ENCODE measurements around the gene SPSB1.

Gene SPSB1

GRCh38 chr1:9292361-9293240 lies at the start of gene SPSB1:
Gene SPSB1, plus strand, starts transcription at chr1:9292894. Its CDS starts 62,998 bp downstream, at chr1:9355892.
- peak; percentile 75 for DNase-seq

GRCh38 chr1:9243066-9243739 lies 49.5 kb upstream of the SPSB1 start:
- DNase-seq: peak; percentile 12

GRCh38 chr1:9244501-9245229 lies 48.0 kb upstream of the SPSB1 start:
- no peak for DNase-seq

- DNase-seq: no peak
Measured at GRCh38 chr1:9245230-9245619, 47.5 kb upstream of the SPSB1 start.

GRCh38 chr1:9245661-9246060 lies 47.0 kb upstream of the SPSB1 start:
- no peak for DNase-seq

- DNase-seq: no peak
Measured at GRCh38 chr1:9246215-9246614, 46.5 kb upstream of the SPSB1 start.

GRCh38 chr1:9246841-9247785 lies 45.6 kb upstream of the SPSB1 start:
- no peak for DNase-seq

GRCh38 chr1:9247894-9248293 lies 44.8 kb upstream of the SPSB1 start:
- no peak for DNase-seq

GRCh38 chr1:9248341-9249262 lies 44.1 kb upstream of the SPSB1 start:
- no peak for DNase-seq

GRCh38 chr1:9249263-9249533 lies 43.5 kb upstream of the SPSB1 start:
- no peak for DNase-seq

GRCh38 chr1:9249534-9250410 lies 42.9 kb upstream of the SPSB1 start:
- DNase-seq: no peak

GRCh38 chr1:9250411-9251381 lies 42.0 kb upstream of the SPSB1 start:
- no peak for DNase-seq

GRCh38 chr1:9251501-9251900 lies 41.2 kb upstream of the SPSB1 start:
- no peak for DNase-seq

GRCh38 chr1:9253004-9253403 lies 39.7 kb upstream of the SPSB1 start:
- no peak for DNase-seq

GRCh38 chr1:9253453-9254105 lies 39.1 kb upstream of the SPSB1 start:
- DNase-seq: no peak

GRCh38 chr1:9256332-9256731 lies 36.4 kb upstream of the SPSB1 start:
- DNase-seq: no peak

GRCh38 chr1:9257851-9258250 lies 34.8 kb upstream of the SPSB1 start:
- DNase-seq: no peak

- no peak for DNase-seq
Measured at GRCh38 chr1:9258629-9259028, 34.1 kb upstream of the SPSB1 start.

Measured in CD4-positive, alpha-beta T cell treated with Interleukin-15 for 1 hour (primary cell).